ENCODE measurements around the gene CST7.

The CST7 gene

GRCh38 chr20:24948939-24949679 lies at the start of gene CST7:
Gene CST7 (plus strand): TSS chr20:24949269. CDS start chr20:24949506, 237 bp downstream.
- no peak for TF ChIP-seq YY1 (IDR thresholded peaks at IDR 0.05; ENCODE audit: insufficient read depth, insufficient read length)
- no peak for TF ChIP-seq SUZ12 (IDR thresholded peaks at IDR 0.05; ENCODE audit: extremely low read depth, insufficient read depth, insufficient read length)
- TF ChIP-seq ZNF274 (IDR thresholded peaks at IDR 0.05; ENCODE audit: low read depth, low read length) = no peak
- no peaks in the 10 kb centered on the region for H3K27me3 ChIP-seq (ENCODE audit: insufficient read depth, insufficient read length)
- no peak for DNase-seq (ENCODE audit: low read depth, low spot score)
- H3K9me3 ChIP-seq (ENCODE audit: insufficient read depth, low read length) = no peaks in the 10 kb centered on the region
- peaks cover 9% of the 10 kb centered on the region for H3K4me1 ChIP-seq (ENCODE audit: insufficient read depth, insufficient read length)
- no peaks in the 10 kb centered on the region for H3K36me3 ChIP-seq (ENCODE audit: insufficient read depth, insufficient read length, low read length)
- no peak within 1 kb of the TSS for H3K9ac ChIP-seq (ENCODE audit: insufficient read length, low read depth)
- no peak within 1 kb of the TSS for H3K4me3 ChIP-seq (ENCODE audit: insufficient read length, low read depth)

GRCh38 chr20:24906806-24907205 lies 42.3 kb upstream of the CST7 start:
- H3K4me1 ChIP-seq (ENCODE audit: insufficient read depth, insufficient read length) = no peaks in the 10 kb centered on the region
- no peak for DNase-seq (ENCODE audit: low read depth, low spot score)
- no peak overlapping the region for H3K9ac ChIP-seq (ENCODE audit: insufficient read length, low read depth)
- TF ChIP-seq SUZ12 (IDR thresholded peaks at IDR 0.05; ENCODE audit: extremely low read depth, insufficient read depth, insufficient read length) (no peak), ZNF274 (IDR thresholded peaks at IDR 0.05; ENCODE audit: low read depth, low read length) (no peak), YY1 (IDR thresholded peaks at IDR 0.05; ENCODE audit: insufficient read depth, insufficient read length) (no peak)
- H3K9me3 ChIP-seq (ENCODE audit: insufficient read depth, low read length) = 0 out of 2 replicates have a peak, but pooled peaks cover 13% of the 10 kb centered on the region
- no peak overlapping the region for H3K4me3 ChIP-seq (ENCODE audit: insufficient read length, low read depth)
- peaks cover 5% of the 10 kb centered on the region for H3K27me3 ChIP-seq (ENCODE audit: insufficient read depth, insufficient read length)
- H3K36me3 ChIP-seq (ENCODE audit: insufficient read depth, insufficient read length, low read length) = no peaks in the 10 kb centered on the region

GRCh38 chr20:24908642-24909041 lies 40.4 kb upstream of the CST7 start:
- no peak for DNase-seq (ENCODE audit: low read depth, low spot score)
- H3K9me3 ChIP-seq (ENCODE audit: insufficient read depth, low read length) = 0 out of 2 replicates have a peak, but pooled peaks cover 13% of the 10 kb centered on the region
- no peak for TF ChIP-seq YY1 (IDR thresholded peaks at IDR 0.05; ENCODE audit: insufficient read depth, insufficient read length)
- TF ChIP-seq ZNF274 (IDR thresholded peaks at IDR 0.05; ENCODE audit: low read depth, low read length) = no peak
- no peak for TF ChIP-seq SUZ12 (IDR thresholded peaks at IDR 0.05; ENCODE audit: extremely low read depth, insufficient read depth, insufficient read length)
- H3K36me3 ChIP-seq (ENCODE audit: insufficient read depth, insufficient read length, low read length) = no peaks in the 10 kb centered on the region
- no peak overlapping the region for H3K4me3 ChIP-seq (ENCODE audit: insufficient read length, low read depth)
- peaks cover 9% of the 10 kb centered on the region for H3K27me3 ChIP-seq (ENCODE audit: insufficient read depth, insufficient read length)
- no peak overlapping the region for H3K9ac ChIP-seq (ENCODE audit: insufficient read length, low read depth)
- H3K4me1 ChIP-seq (ENCODE audit: insufficient read depth, insufficient read length) = no peaks in the 10 kb centered on the region

- H3K27me3 ChIP-seq (ENCODE audit: insufficient read depth, insufficient read length) = peaks cover 9% of the 10 kb centered on the region
- H3K4me3 ChIP-seq (ENCODE audit: insufficient read length, low read depth) = no peak overlapping the region
- no peak for DNase-seq (ENCODE audit: low read depth, low spot score)
- 0 out of 2 replicates have a peak, but pooled peaks cover 13% of the 10 kb centered on the region for H3K9me3 ChIP-seq (ENCODE audit: insufficient read depth, low read length)
- no peaks in the 10 kb centered on the region for H3K4me1 ChIP-seq (ENCODE audit: insufficient read depth, insufficient read length)
- TF ChIP-seq ZNF274 (IDR thresholded peaks at IDR 0.05; ENCODE audit: low read depth, low read length) (no peak), SUZ12 (IDR thresholded peaks at IDR 0.05; ENCODE audit: extremely low read depth, insufficient read depth, insufficient read length) (no peak)
- H3K9ac ChIP-seq (ENCODE audit: insufficient read length, low read depth) = no peak overlapping the region
- H3K36me3 ChIP-seq (ENCODE audit: insufficient read depth, insufficient read length, low read length) = no peaks in the 10 kb centered on the region
These were observed 39.8 kb upstream of the CST7 start for GRCh38 chr20:24909086-24909780.

DNA sequence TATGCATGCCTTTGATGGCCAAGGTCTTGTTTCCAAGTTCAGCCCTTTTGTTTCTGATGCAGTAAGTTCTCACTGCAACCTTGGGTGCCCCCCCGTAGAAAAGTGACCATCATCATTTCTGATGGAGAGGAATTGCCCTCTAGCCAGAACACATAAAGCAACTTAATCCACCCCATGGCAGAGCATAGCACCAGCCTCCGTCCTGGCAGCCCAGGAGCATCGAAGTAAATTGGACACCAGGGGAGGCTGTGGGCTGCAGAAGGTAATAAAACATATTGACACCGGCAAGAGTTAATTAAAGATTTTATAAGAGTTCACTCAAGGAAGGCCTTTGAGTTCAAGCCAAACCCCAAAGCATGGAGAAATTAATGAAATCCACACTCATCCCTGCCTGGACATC lies 39.2 kb upstream of the CST7 start:
- H3K27me3 ChIP-seq (ENCODE audit: insufficient read depth, insufficient read length) = peaks cover 9% of the 10 kb centered on the region
- H3K36me3 ChIP-seq (ENCODE audit: insufficient read depth, insufficient read length, low read length) = no peaks in the 10 kb centered on the region
- TF ChIP-seq YY1 (IDR thresholded peaks at IDR 0.05; ENCODE audit: insufficient read depth, insufficient read length) (no peak), ZNF274 (IDR thresholded peaks at IDR 0.05; ENCODE audit: low read depth, low read length) (no peak), SUZ12 (IDR thresholded peaks at IDR 0.05; ENCODE audit: extremely low read depth, insufficient read depth, insufficient read length) (no peak)
- 0 out of 2 replicates have a peak, but pooled peaks cover 13% of the 10 kb centered on the region for H3K9me3 ChIP-seq (ENCODE audit: insufficient read depth, low read length)
- no peak overlapping the region for H3K4me3 ChIP-seq (ENCODE audit: insufficient read length, low read depth)
- H3K4me1 ChIP-seq (ENCODE audit: insufficient read depth, insufficient read length) = no peaks in the 10 kb centered on the region
- no peak overlapping the region for H3K9ac ChIP-seq (ENCODE audit: insufficient read length, low read depth)
- no peak for DNase-seq (ENCODE audit: low read depth, low spot score)

- Histone ChIP-seq H3K4me3 (ENCODE audit: insufficient read length, low read depth) (no peak overlapping the region), H3K9me3 (ENCODE audit: insufficient read depth, low read length) (0 out of 2 replicates have a peak, but pooled peaks cover 13% of the 10 kb centered on the region), H3K36me3 (ENCODE audit: insufficient read depth, insufficient read length, low read length) (no peaks in the 10 kb centered on the region), H3K9ac (ENCODE audit: insufficient read length, low read depth) (no peak overlapping the region), H3K27me3 (ENCODE audit: insufficient read depth, insufficient read length) (peaks cover 9% of the 10 kb centered on the region), H3K4me1 (ENCODE audit: insufficient read depth, insufficient read length) (no peaks in the 10 kb centered on the region)
- TF ChIP-seq ZNF274 (IDR thresholded peaks at IDR 0.05; ENCODE audit: low read depth, low read length) (no peak), SUZ12 (IDR thresholded peaks at IDR 0.05; ENCODE audit: extremely low read depth, insufficient read depth, insufficient read length) (no peak), YY1 (IDR thresholded peaks at IDR 0.05; ENCODE audit: insufficient read depth, insufficient read length) (no peak)
- DNase-seq (ENCODE audit: low read depth, low spot score) = no peak
These were observed 38.6 kb upstream of the CST7 start for GRCh38 chr20:24910461-24910860.

DNA sequence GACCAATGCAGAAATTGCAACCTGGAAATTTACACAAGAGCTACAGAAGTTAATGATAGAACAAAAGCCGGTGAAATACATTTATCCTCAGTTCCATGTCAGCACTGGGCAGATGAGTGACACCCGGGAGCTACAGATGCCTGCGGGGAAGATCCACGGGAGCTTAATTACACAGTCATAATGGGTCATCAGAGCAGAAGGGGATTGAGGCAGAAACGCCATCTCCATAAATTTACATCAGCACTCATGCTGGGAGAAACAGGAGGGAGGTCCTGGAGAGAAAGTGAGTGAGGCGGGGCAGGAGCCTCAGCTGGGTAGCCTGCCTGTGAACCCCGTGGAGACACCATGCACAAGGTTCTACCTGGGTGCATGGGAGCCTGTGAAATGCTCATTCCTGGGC lies 37.6 kb upstream of the CST7 start:
- Histone ChIP-seq H3K4me1 (ENCODE audit: insufficient read depth, insufficient read length) (no peaks in the 10 kb centered on the region), H3K27me3 (ENCODE audit: insufficient read depth, insufficient read length) (peaks cover 11% of the 10 kb centered on the region), H3K36me3 (ENCODE audit: insufficient read depth, insufficient read length, low read length) (no peaks in the 10 kb centered on the region), H3K4me3 (ENCODE audit: insufficient read length, low read depth) (no peak overlapping the region), H3K9ac (ENCODE audit: insufficient read length, low read depth) (no peak overlapping the region), H3K9me3 (ENCODE audit: insufficient read depth, low read length) (0 out of 2 replicates have a peak, but pooled peaks cover 13% of the 10 kb centered on the region)
- TF ChIP-seq YY1 (IDR thresholded peaks at IDR 0.05; ENCODE audit: insufficient read depth, insufficient read length) (no peak), SUZ12 (IDR thresholded peaks at IDR 0.05; ENCODE audit: extremely low read depth, insufficient read depth, insufficient read length) (no peak), ZNF274 (IDR thresholded peaks at IDR 0.05; ENCODE audit: low read depth, low read length) (no peak)
- DNase-seq (ENCODE audit: low read depth, low spot score) = peak; percentile 11

All from NT2/D1 (cell line).